ENCODE results near the gene PCSK1N.

The PCSK1N gene

DNA sequence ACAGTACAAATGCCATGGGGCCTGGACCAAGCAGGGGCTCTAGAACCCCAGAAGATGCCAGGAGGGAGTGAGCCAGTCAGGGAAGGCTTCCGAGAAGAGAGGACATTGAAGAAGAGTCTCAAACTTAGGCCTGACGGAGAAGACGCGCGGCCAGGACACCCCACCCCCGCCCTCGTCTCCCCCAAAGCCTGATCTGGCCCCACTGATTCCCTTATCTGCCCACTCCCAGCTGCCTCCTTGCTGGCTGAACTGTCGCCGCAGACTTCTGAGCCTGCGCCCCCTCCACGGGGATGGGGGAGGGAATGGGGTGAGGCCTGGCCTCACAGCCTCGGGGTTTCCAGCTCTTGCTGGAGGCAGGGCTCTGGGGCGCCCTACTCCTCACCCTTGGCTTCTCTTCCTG lies 52.6 kb downstream of the PCSK1N start:
- no peaks in the 10 kb centered on the region for H3K36me3 ChIP-seq (ENCODE audit: control insufficient read depth in 5 of 5, insufficient read depth in 5 of 5, low read length in 5 of 5)
- no peak overlapping the region for H3K27ac ChIP-seq (ENCODE audit: low read depth, low read length)
- H3K9ac ChIP-seq (ENCODE audit: low read length in 5 of 5) = no peak overlapping the region
- no peak overlapping the region for H3K4me3 ChIP-seq (ENCODE audit: low read depth in 1 of 5, low read length in 5 of 5)
- H3K27me3 ChIP-seq (ENCODE audit: control insufficient read depth in 5 of 5, insufficient read depth in 4 of 5, low read length in 5 of 5) = peaks cover 13 to 28% (median 20%) of the 10 kb centered on the region in 5 donors
- H3K4me1 ChIP-seq (ENCODE audit: control insufficient read depth in 5 of 5, insufficient read depth in 5 of 5, low read length in 5 of 5) = no peaks in the 10 kb centered on the region
- H3K9me3 ChIP-seq (ENCODE audit: control insufficient read depth in 5 of 5, low read length in 5 of 5) = no peaks in the 10 kb centered on the region

DNA sequence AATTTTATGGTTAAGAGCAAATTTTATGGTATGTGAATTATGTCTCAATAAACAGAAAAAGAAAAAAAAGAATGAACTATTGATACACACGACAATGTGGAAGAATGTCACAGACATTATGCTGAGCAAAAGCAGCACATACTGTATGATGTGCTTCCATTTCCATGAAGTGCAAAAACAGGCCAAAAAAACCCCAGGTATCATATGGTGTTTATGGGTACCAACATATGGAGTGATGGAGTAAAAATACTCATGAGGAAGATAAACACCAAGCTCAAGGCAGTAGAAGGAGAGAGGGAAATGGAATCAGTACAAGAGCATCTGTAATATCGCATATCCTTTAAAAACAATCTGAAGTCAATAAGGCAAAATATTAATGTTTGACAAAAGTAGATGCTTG lies 53.2 kb downstream of the PCSK1N start:
- Histone ChIP-seq H3K4me3 (ENCODE audit: low read depth in 1 of 5, low read length in 5 of 5) (no peak overlapping the region), H3K4me1 (ENCODE audit: control insufficient read depth in 5 of 5, insufficient read depth in 5 of 5, low read length in 5 of 5) (no peaks in the 10 kb centered on the region), H3K9ac (ENCODE audit: low read length in 5 of 5) (no peak overlapping the region), H3K27me3 (ENCODE audit: control insufficient read depth in 5 of 5, insufficient read depth in 4 of 5, low read length in 5 of 5) (peaks cover 11 to 22% (median 21%) of the 10 kb centered on the region in 5 donors), H3K9me3 (ENCODE audit: control insufficient read depth in 5 of 5, low read length in 5 of 5) (no peaks in the 10 kb centered on the region), H3K27ac (ENCODE audit: low read depth, low read length) (no peak overlapping the region), H3K36me3 (ENCODE audit: control insufficient read depth in 5 of 5, insufficient read depth in 5 of 5, low read length in 5 of 5) (no peaks in the 10 kb centered on the region)

DNA sequence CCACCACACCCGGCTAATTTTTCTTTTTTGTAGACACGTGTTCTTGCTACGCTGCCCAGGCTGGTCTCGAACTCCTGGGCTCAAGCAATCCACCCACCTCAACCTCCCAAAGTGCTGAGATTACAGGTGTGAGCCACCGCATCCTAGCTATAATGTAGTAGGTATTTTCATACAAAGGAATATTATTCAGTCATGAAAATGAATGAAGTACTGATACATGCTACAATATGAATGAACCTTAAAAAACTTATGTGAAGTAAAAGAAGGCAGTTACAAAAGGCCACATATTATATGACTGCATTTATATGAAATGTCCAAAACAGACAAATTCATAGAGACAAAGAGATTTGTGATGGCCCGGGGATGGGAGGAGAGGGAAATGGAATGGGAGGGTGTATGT lies 53.7 kb downstream of the PCSK1N start:
- no peaks in the 10 kb centered on the region for H3K4me1 ChIP-seq (ENCODE audit: control insufficient read depth in 5 of 5, insufficient read depth in 5 of 5, low read length in 5 of 5)
- H3K9ac ChIP-seq (ENCODE audit: low read length in 5 of 5) = no peak overlapping the region
- H3K27me3 ChIP-seq (ENCODE audit: control insufficient read depth in 5 of 5, insufficient read depth in 4 of 5, low read length in 5 of 5) = peaks cover 7 to 18% (median 16%) of the 10 kb centered on the region in 5 donors
- H3K27ac ChIP-seq (ENCODE audit: low read depth, low read length) = no peak overlapping the region
- H3K4me3 ChIP-seq (ENCODE audit: low read depth in 1 of 5, low read length in 5 of 5) = no peak overlapping the region
- no peaks in the 10 kb centered on the region for H3K9me3 ChIP-seq (ENCODE audit: control insufficient read depth in 5 of 5, low read length in 5 of 5)
- no peaks in the 10 kb centered on the region for H3K36me3 ChIP-seq (ENCODE audit: control insufficient read depth in 5 of 5, insufficient read depth in 5 of 5, low read length in 5 of 5)

Data from subcutaneous abdominal adipose tissue (tissue), 5 donors.